H9 (cell line): ENCODE data around the gene GHSR. TPM values are rescaled to one million over a fixed set of nuclear protein-coding genes. Genes with fewer than 3 reads are reported as not detected.

Experiments used
- DNase-seq: peaks from one replicate; pipeline ENCODE4 v3.0.0-alpha.2; 2017
- H2AFZ ChIP-seq: one replicate; pipeline ENCODE4 v1.6.1; 2013; ENCODE audit warnings: mild to moderate bottlenecking, low read length, control low read depth, moderate library complexity
- H2AK5ac ChIP-seq: 2 replicates; pipeline ENCODE4 v1.6.1; 2013; ENCODE audit warnings: low read length, control low read depth, mixed read lengths; ENCODE audit not compliant: insufficient read length
- H2BK120ac ChIP-seq: one replicate; pipeline ENCODE4 v1.6.1; 2013; ENCODE audit warnings: low read depth, mild to moderate bottlenecking, low read length, control low read depth, inconsistent platforms; ENCODE audit not compliant: poor library complexity, severe bottlenecking
- H2BK12ac ChIP-seq: 2 replicates; pipeline ENCODE4 v1.6.1; 2013; ENCODE audit warnings: low read length, control low read depth, mixed read lengths, low read depth; ENCODE audit not compliant: insufficient read length
- H2BK15ac ChIP-seq: 2 replicates; pipeline ENCODE4 v1.6.1; 2013; ENCODE audit warnings: low read depth, low read length, control low read depth
- H2BK20ac ChIP-seq: one replicate; pipeline ENCODE4 v1.6.1; 2013; ENCODE audit warnings: low read depth, mild to moderate bottlenecking, low read length, control low read depth, inconsistent platforms; ENCODE audit not compliant: poor library complexity, severe bottlenecking
- H2BK5ac ChIP-seq: 2 replicates; pipeline ENCODE4 v1.6.1; 2013; ENCODE audit warnings: low read length, control low read depth, mixed read lengths; ENCODE audit not compliant: insufficient read length
- H3K14ac ChIP-seq: 2 replicates; pipeline ENCODE4 v1.6.1; 2013; ENCODE audit warnings: low read length, control low read depth; ENCODE audit not compliant: insufficient read depth
- H3K18ac ChIP-seq: 2 replicates; pipeline ENCODE4 v1.6.1; 2013; ENCODE audit warnings: low read depth, mild to moderate bottlenecking, mixed read lengths, low read length, control low read depth; ENCODE audit not compliant: insufficient read length
- H3K23ac ChIP-seq: 2 replicates; pipeline ENCODE4 v1.6.1; 2013; ENCODE audit warnings: low read length, control low read depth, mixed read lengths, low read depth; ENCODE audit not compliant: insufficient read length
- H3K23me2 ChIP-seq: 2 replicates; pipeline ENCODE4 v1.6.1; 2013; ENCODE audit warnings: low read depth, mild to moderate bottlenecking, mixed read lengths, low read length, control low read depth; ENCODE audit not compliant: insufficient read length, poor library complexity, severe bottlenecking
- H3K27ac ChIP-seq: 2 replicates; pipeline ENCODE4 v1.5.1; 2013; ENCODE audit warnings: low read length, control low read depth, mixed read lengths, low read depth; ENCODE audit not compliant: insufficient read length
- H3K27me3 ChIP-seq: 2 replicates; pipeline ENCODE4 v1.6.1; 2013; ENCODE audit warnings: low read length, control low read depth, inconsistent platforms; ENCODE audit not compliant: insufficient read depth
- H3K4ac ChIP-seq: 2 replicates; pipeline ENCODE4 v1.6.1; 2013; ENCODE audit warnings: low read depth, mild to moderate bottlenecking, control low read depth, inconsistent platforms, low read length, moderate library complexity
- H3K4me1 ChIP-seq: 2 replicates; pipeline ENCODE4 v1.6.1; 2013; ENCODE audit warnings: low read length, control low read depth, inconsistent platforms; ENCODE audit not compliant: insufficient read depth
- H3K4me2 ChIP-seq: 2 replicates; pipeline ENCODE4 v1.6.1; 2013; ENCODE audit warnings: low read length, control low read depth, mixed read lengths; ENCODE audit not compliant: insufficient read length, insufficient read depth
- H3K56ac ChIP-seq: 2 replicates; pipeline ENCODE4 v1.6.1; 2013; ENCODE audit warnings: low read depth, mild to moderate bottlenecking, mixed read lengths, low read length, control low read depth; ENCODE audit not compliant: insufficient read length
- H3K79me1 ChIP-seq: 2 replicates; pipeline ENCODE4 v1.6.1; 2013; ENCODE audit warnings: low read depth, mild to moderate bottlenecking, moderate library complexity, low read length, control low read depth, inconsistent platforms; ENCODE audit not compliant: insufficient read depth, poor library complexity, severe bottlenecking
- H3K79me2 ChIP-seq: 2 replicates; pipeline ENCODE4 v1.6.1; 2013; ENCODE audit warnings: low read length, control low read depth, inconsistent platforms; ENCODE audit not compliant: insufficient read depth
- H3K9ac ChIP-seq: 2 replicates; pipeline ENCODE4 v1.6.1; 2013; ENCODE audit warnings: low read length, control low read depth, mixed read lengths; ENCODE audit not compliant: insufficient read length; ENCODE audit errors: extremely low read depth
- H3K9me3 ChIP-seq: one replicate; pipeline ENCODE4 v1.6.1; 2013; ENCODE audit warnings: low read depth, low read length, inconsistent platforms; ENCODE audit not compliant: control insufficient read depth
- H3T11ph ChIP-seq: one replicate; pipeline ENCODE4 v1.6.1; 2013; ENCODE audit warnings: mild to moderate bottlenecking, low read length, control low read depth, inconsistent platforms
- H4K20me1 ChIP-seq: one replicate; pipeline ENCODE4 v1.6.1; 2013; ENCODE audit not compliant: control insufficient read depth, insufficient read length, insufficient read depth
- H4K5ac ChIP-seq: 2 replicates; pipeline ENCODE4 v1.6.1; 2013; ENCODE audit warnings: low read depth, mild to moderate bottlenecking, mixed read lengths, low read length, control low read depth; ENCODE audit not compliant: insufficient read length
- H4K8ac ChIP-seq: replicated peaks from 2 replicates; pipeline ENCODE4 v1.6.1; 2013; ENCODE audit warnings: low read length, control low read depth, mixed read lengths, low read depth; ENCODE audit not compliant: insufficient read length
- H4K91ac ChIP-seq: 2 replicates; pipeline ENCODE4 v1.6.1; 2013; ENCODE audit warnings: low read depth, mild to moderate bottlenecking, moderate library complexity, mixed read lengths, low read length, control low read depth; ENCODE audit not compliant: insufficient read length
- H3K27ac Mint-ChIP-seq, 3 experiments: 2 replicates in 2 of 3; 3 replicates in 1 of 3; pipeline ENCODE4 v1.8.0; 2020 to 2021; ENCODE audit warnings: mixed read lengths in 3 of 3, mild to moderate bottlenecking in 1 of 3, moderate library complexity in 1 of 3
- H3K27me3 Mint-ChIP-seq: 2 replicates; pipeline ENCODE4 v1.8.0; 2021; ENCODE audit warnings: low read depth, mild to moderate bottlenecking, moderate library complexity, mixed read lengths
- H3K36me3 Mint-ChIP-seq, 3 experiments: 2 replicates in 2 of 3; 3 replicates in 1 of 3; pipeline ENCODE4 v1.8.0; 2020 to 2021; ENCODE audit warnings: low read depth in 3 of 3, mixed read lengths in 3 of 3; ENCODE audit not compliant: insufficient read depth in 1 of 3
- H3K4me1 Mint-ChIP-seq, 2 experiments: 2 replicates each; pipeline ENCODE4 v1.8.0; 2020; ENCODE audit warnings: mixed read lengths in 2 of 2
- H3K4me3 Mint-ChIP-seq, 2 experiments: 2 replicates in 1 of 2; 3 replicates in 1 of 2; pipeline ENCODE4 v1.8.0; 2020 to 2021; ENCODE audit warnings: mild to moderate bottlenecking in 2 of 2, mixed read lengths in 2 of 2, moderate library complexity in 1 of 2
- H3K9me3 Mint-ChIP-seq, 2 experiments: 2 replicates in 1 of 2; 3 replicates in 1 of 2; pipeline ENCODE4 v1.8.0; 2020; ENCODE audit warnings: mild to moderate bottlenecking in 2 of 2, mixed read lengths in 2 of 2, moderate library complexity in 1 of 2
- total RNA-seq: library from RNA; stranded (reverse); gene quantifications from 2 replicates; pipeline ENCODE4 v1.2.1, GENCODE V29; 2021
- TF ChIP-seq, protein P1 (sequence below): fragments of 200-600 bp; sonication (generic); conservative IDR thresholded peaks from 3 replicates; pipeline ENCODE4 v1.8.0; 2021; ENCODE audit warnings: antibody characterized with exemption, mild to moderate bottlenecking

Gene GHSR
- total RNA-seq, 1 experiment from 2014 or later = not detected

DNA sequence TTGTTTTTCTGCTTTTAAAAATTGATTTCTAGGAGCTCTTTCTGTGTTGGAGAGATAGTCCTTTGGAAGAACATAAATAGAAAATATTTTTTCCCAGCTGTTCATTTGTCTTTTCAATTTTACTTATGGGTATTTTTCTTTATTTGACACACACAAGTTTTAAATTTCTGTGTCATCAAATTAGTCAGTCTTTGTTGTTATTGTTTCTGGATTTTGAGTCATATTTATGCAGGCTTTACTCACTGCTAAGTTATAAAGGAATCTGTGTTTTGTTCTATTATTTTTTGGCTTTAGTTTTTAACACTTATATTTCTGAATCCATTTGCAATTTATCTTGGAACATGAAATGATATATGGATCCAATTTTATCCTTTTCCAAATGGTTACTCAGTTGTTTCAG lies 5.9 kb upstream of the GHSR start:
- H4K8ac ChIP-seq = no peak overlapping the region
- H3K27ac Mint-ChIP-seq = no peak overlapping the region
- H3K18ac ChIP-seq = no peak overlapping the region
- no peak overlapping the region for H3K27ac ChIP-seq
- H3T11ph ChIP-seq = no peak overlapping the region
- H2BK15ac ChIP-seq = no peak overlapping the region
- no peaks in the 10 kb centered on the region for H3K4me1 ChIP-seq
- H3K4me2 ChIP-seq = no peak overlapping the region
- H3K27me3 Mint-ChIP-seq = peaks cover 35% of the 10 kb centered on the region
- no peaks in the 10 kb centered on the region for H3K79me2 ChIP-seq
- H3K9me3 Mint-ChIP-seq = peaks cover 0 to 2% of the 10 kb centered on the region in 2 experiments; a peak in 2 of 5 replicates
- no peak overlapping the region for H2BK120ac ChIP-seq
- TF ChIP-seq, protein P1, sequence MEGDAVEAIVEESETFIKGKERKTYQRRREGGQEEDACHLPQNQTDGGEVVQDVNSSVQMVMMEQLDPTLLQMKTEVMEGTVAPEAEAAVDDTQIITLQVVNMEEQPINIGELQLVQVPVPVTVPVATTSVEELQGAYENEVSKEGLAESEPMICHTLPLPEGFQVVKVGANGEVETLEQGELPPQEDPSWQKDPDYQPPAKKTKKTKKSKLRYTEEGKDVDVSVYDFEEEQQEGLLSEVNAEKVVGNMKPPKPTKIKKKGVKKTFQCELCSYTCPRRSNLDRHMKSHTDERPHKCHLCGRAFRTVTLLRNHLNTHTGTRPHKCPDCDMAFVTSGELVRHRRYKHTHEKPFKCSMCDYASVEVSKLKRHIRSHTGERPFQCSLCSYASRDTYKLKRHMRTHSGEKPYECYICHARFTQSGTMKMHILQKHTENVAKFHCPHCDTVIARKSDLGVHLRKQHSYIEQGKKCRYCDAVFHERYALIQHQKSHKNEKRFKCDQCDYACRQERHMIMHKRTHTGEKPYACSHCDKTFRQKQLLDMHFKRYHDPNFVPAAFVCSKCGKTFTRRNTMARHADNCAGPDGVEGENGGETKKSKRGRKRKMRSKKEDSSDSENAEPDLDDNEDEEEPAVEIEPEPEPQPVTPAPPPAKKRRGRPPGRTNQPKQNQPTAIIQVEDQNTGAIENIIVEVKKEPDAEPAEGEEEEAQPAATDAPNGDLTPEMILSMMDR = no peak
- no peak overlapping the region for H3K4me3 Mint-ChIP-seq
- peaks cover 9% of the 10 kb centered on the region; the same call in 1 of the 2 replicates for H3K27me3 ChIP-seq
- no peak overlapping the region for H4K5ac ChIP-seq
- H4K20me1 ChIP-seq = no peaks in the 10 kb centered on the region
- H3K4me1 Mint-ChIP-seq = peaks cover 8 to 9% of the 10 kb centered on the region in 2 experiments
- H4K91ac ChIP-seq = no peak overlapping the region
- H3K36me3 Mint-ChIP-seq = no peaks in the 10 kb centered on the region
- H3K14ac ChIP-seq = no peak overlapping the region
- H3K9me3 ChIP-seq = no peaks in the 10 kb centered on the region
- H3K23ac ChIP-seq = no peak overlapping the region
- H2BK12ac ChIP-seq = no peak overlapping the region
- H3K4ac ChIP-seq = no peak overlapping the region
- no peak overlapping the region for H2BK5ac ChIP-seq
- no peaks in the 10 kb centered on the region for H3K23me2 ChIP-seq
- H2BK20ac ChIP-seq = no peak overlapping the region
- H2AK5ac ChIP-seq = no peak overlapping the region
- no peak overlapping the region for H3K9ac ChIP-seq
- H2AFZ ChIP-seq = no peak overlapping the region
- DNase-seq = no peak
- no peaks in the 10 kb centered on the region for H3K79me1 ChIP-seq
- H3K56ac ChIP-seq = no peak overlapping the region
